K562 (cell line): ENCODE data around the gene USH2A. TPM values are rescaled to one million over a fixed set of nuclear protein-coding genes. Genes with fewer than 3 reads are reported as not detected.

Experiments used
- ZNF764 ChIP-seq: fragments of 250-450 bp; sonication (Bioruptor Pico); IDR thresholded peaks from 2 replicates; pipeline ENCODE4 v1.4.0; 2020; ENCODE audit warnings: low read depth, mild to moderate bottlenecking, moderate library complexity
- polyA plus RNA-seq, 8 experiments: library from polyadenylated mRNA; depleted of rRNA in 4 of 8; stranded (reverse) in 5 of 8; unstranded in 3 of 8; fragments of >200 nt; fragmentation: Nextera tagmentation in 2 of 8; fragmentation: Illumina TruSeq in 1 of 8; extraction: Ambion mirVana in 2 of 8; extraction: Trizol in 1 of 8; gene quantifications; 2 replicates each; pipeline versions ENCODE4 v1.2.1 to v1.2.3, GENCODE V29; 2011 to 2014; ENCODE audit warnings: inconsistent platforms in 1 of 8, missing spikeins in 1 of 8
- total RNA-seq, 7 experiments: library from RNA; depleted of rRNA in 6 of 7; stranded (reverse); fragments of >200 nt in 6 of 7; fragmentation: Illumina TruSeq in 2 of 7; extraction: Trizol in 2 of 7; gene quantifications; 2 replicates each; pipeline versions ENCODE4 v1.2.1 to v1.2.3, GENCODE V29; 2011 to 2021; ENCODE audit warnings: low replicate concordance in 1 of 7
- TF ChIP-seq, protein P1 (sequence below), 2 experiments: fragments of 450-650 bp; IDR thresholded peaks; 2 replicates each; pipeline ENCODE4 v1.6.1; 2016; ENCODE audit warnings: mild to moderate bottlenecking in 2 of 2, borderline replicate concordance in 1 of 2, low read depth in 1 of 2, moderate library complexity in 1 of 2

USH2A gene
- total and polyA plus RNA-seq, 9 of the 15 experiments (the other 6 are each of a cell fraction or from before 2014, with no cell fraction given) = under 0.01 TPM; not detected in 7

- TF ChIP-seq, protein P1, sequence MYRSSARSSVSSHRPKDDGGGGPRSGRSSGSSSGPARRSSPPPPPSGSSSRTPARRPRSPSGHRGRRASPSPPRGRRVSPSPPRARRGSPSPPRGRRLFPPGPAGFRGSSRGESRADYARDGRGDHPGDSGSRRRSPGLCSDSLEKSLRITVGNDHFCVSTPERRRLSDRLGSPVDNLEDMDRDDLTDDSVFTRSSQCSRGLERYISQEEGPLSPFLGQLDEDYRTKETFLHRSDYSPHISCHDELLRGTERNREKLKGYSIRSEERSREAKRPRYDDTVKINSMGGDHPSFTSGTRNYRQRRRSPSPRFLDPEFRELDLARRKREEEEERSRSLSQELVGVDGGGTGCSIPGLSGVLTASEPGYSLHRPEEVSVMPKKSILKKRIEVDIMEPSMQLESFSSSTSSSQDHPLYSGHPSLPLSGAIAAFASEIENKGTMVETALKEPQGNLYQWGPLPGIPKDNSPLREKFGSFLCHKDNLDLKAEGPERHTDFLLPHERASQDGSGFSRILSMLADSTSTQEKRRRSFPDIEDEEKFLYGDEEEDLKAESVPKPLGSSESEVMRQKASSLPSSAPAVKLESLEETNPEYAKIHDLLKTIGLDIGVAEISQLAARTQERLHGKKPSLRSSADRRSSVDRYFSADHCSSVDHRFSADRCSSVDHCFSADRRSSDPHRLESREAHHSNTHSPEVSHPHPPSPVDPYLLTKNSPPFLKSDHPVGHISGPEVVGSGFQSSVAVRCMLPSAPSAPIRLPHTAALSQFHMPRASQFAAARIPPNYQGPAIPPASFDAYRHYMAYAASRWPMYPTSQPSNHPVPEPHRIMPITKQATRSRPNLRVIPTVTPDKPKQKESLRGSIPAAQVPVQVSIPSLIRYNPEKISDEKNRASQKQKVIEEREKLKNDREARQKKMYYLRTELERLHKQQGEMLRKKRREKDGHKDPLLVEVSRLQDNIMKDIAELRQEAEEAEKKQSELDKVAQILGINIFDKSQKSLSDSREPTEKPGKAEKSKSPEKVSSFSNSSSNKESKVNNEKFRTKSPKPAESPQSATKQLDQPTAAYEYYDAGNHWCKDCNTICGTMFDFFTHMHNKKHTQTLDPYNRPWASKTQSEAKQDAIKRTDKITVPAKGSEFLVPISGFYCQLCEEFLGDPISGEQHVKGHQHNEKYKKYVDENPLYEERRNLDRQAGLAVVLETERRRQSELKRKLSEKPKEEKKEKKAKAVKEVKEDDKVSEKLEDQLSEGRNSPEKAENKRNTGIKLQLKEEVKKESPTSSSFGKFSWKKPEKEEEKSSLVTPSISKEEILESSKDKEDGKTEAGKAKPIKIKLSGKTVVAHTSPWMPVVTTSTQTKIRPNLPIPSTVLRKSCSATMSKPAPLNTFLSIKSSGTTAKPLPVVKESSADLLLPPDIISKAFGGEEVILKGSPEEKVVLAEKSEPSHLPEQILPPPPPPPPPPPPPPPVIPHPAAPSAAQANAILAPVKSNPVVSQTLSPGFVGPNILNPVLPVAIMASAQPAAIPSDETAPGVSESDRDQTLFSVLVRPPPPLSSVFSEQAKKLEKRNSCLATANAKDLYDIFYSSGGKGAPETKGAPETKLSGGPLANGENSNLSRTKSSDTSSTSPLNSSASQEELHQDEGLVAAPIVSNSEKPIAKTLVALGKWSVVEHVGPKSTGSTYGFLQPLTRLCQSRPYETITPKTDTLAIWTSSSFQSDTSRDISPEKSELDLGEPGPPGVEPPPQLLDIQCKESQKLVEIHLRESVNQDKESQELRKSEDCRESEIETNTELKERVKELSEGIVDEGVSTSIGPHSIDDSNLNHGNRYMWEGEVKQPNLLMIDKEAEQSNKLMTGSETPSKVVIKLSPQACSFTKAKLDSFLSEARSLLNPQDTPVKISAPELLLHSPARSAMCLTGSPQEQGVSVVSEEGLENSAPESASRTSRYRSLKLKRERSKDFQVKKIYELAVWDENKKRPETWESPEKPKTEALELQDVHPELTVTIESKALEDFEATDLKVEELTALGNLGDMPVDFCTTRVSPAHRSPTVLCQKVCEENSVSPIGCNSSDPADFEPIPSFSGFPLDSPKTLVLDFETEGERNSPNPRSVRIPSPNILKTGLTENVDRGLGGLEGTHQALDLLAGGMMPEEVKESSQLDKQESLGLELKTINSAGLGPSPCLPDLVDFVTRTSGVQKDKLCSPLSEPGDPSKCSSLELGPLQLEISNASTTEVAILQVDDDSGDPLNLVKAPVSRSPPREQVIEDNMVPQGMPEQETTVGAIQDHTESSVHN (IDR thresholded peaks at IDR 0.05; ENCODE audit: borderline replicate concordance in 1 of 2, low read depth in 1 of 2) = no peak
- no peak for TF ChIP-seq ZNF764 (CRISPR knock-in tag)
- TF ChIP-seq, all 486 proteins: peak for 0
Observed at GRCh38 chr1:216425577-216425976, 2.3 kb upstream of the USH2A start (continued).
